Heart left ventricle (tissue), 13 donors: ENCODE results near the gene LRRC52.

ENCODE experiments used
- POLR2A ChIP-seq, 2 donors: fragments of 450-650 bp; IDR thresholded peaks; one replicate each; pipeline ENCODE4 v1.6.1; 2017; ENCODE audit warnings: antibody characterized with exemption in 2 of 2, mild to moderate bottlenecking in 2 of 2, moderate library complexity in 2 of 2
- TF ChIP-seq, protein P1 (sequence below), 12 donors: fragments of 200-600 bp; sonication (generic) in 4 of 12; IDR thresholded peaks; one replicate each; pipeline versions ENCODE4 v1.5.0 to v1.8.0; 2018 to 2022; ENCODE audit warnings: antibody characterized with exemption in 12 of 12, mild to moderate bottlenecking in 5 of 12
- donor health status: ischemic (EF 13 %, LVEDD 7.1; RV severe dilation, severe dysfunction).
- donor health status: DM: no; HTN: yes; CAD: no.
- donor health status: DM: no; HTN: no; CAD: no.
- donor health status: ischemic (EF 25% LVEDD 6.9; RV normal size, moderate dysfunction).
- donor health status: ischemic (EF 25% LVEDD 5.7; RV mildly dilated, moderate dysfunction).
- donor health status: ischemic (EF 35%, LVEDD 5.7; RV mildly dilated, moderate dysfunction).
- donor health status: nonischemic (EF 11% LVEDD 7.7; RV severe dilation, severe dysfunction).
- donor health status: DM: yes; HTN: yes; CAD: no.
- donor health status: PGD.
- donor health status: ischemic (EF 29% LVEDD 5.4; RV normal size, mild dysfunction).
- donor health status: nonischemic (EF 23%, LVEDD 6.1; RV moderate dilation, normal function).

DNA sequence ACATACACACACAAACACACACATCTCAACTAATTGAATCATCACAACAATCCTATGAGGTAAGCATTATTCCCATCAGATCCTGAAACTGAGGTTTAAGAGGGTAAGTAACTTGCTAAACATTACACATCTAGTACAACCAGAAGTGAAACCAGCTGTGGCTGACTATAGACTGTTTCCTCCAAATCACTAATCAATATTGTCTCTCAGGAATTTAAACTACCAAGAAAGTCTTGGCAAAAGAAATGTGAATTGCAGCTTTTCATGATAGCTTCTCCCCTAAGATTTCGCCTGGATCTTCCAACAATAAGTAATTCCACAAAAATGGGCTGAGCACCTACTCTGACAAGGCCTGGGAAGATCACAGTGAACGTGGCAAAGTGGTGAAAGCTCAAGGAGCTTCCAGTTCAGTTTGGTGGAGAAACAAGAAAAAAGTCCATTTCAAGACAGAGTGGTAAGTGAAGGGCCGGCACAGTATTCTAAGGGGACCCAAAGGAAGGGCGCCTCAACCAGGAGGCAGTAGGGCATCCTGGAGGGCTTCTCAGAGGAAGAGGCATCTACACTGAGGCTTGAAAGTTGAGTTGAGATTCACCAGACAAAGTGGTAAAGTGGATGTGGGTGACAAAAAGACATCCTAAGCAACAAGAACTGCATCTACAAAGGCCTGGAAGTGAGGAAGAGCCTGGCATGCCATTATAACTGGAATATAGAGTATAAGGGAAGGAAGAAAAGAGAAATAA, 22.1 kb downstream of the LRRC52 start:
- TF ChIP-seq, protein P1, sequence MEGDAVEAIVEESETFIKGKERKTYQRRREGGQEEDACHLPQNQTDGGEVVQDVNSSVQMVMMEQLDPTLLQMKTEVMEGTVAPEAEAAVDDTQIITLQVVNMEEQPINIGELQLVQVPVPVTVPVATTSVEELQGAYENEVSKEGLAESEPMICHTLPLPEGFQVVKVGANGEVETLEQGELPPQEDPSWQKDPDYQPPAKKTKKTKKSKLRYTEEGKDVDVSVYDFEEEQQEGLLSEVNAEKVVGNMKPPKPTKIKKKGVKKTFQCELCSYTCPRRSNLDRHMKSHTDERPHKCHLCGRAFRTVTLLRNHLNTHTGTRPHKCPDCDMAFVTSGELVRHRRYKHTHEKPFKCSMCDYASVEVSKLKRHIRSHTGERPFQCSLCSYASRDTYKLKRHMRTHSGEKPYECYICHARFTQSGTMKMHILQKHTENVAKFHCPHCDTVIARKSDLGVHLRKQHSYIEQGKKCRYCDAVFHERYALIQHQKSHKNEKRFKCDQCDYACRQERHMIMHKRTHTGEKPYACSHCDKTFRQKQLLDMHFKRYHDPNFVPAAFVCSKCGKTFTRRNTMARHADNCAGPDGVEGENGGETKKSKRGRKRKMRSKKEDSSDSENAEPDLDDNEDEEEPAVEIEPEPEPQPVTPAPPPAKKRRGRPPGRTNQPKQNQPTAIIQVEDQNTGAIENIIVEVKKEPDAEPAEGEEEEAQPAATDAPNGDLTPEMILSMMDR (IDR thresholded peaks at IDR 0.05) = no peak
- TF ChIP-seq POLR2A (IDR thresholded peaks at IDR 0.05) = no peak
